Adrenal gland (tissue), 12 donors: ENCODE measurements around the gene KIF14. TPM values are rescaled to one million over a fixed set of nuclear protein-coding genes. Genes with fewer than 3 reads are reported as not detected.

Experiments
- DNase-seq, 7 donors: peaks; one replicate each; pipeline ENCODE4 v3.0.0-alpha.2; 2019 to 2020
- H3K27ac ChIP-seq, 5 donors: fragments of 200-600 bp; sonication (generic) in 4 of 5; 1 replicate in 3 of 5; 2 replicates in 2 of 5; pipeline versions ENCODE4 v1.5.1 to v1.8.0; 2016 to 2020; ENCODE audit warnings: mild to moderate bottlenecking in 1 of 5
- H3K27me3 ChIP-seq: fragments of 200-600 bp; 2 replicates; pipeline ENCODE4 v1.8.0; 2021
- H3K36me3 ChIP-seq, 2 donors: fragments of 200-600 bp; replicated peaks in 1 of 2; 1 replicate in 1 of 2; 2 replicates in 1 of 2; pipeline versions ENCODE4 v1.5.1 to v1.8.0; 2018 to 2022
- H3K4me1 ChIP-seq, 2 donors: fragments of 200-600 bp; replicated peaks in 1 of 2; 1 replicate in 1 of 2; 2 replicates in 1 of 2; pipeline versions ENCODE4 v1.5.1 to v1.8.0; 2018 to 2021
- H3K4me3 ChIP-seq, 4 donors: fragments of 200-600 bp; sonication (generic) in 3 of 4; one replicate each; pipeline ENCODE4 v1.5.1; 2016 to 2018
- H3K9me3 ChIP-seq, 3 donors: fragments of 200-600 bp; sonication (generic) in 1 of 3; replicated peaks in 1 of 3; 1 replicate in 2 of 3; 2 replicates in 1 of 3; pipeline versions ENCODE4 v1.5.1 to v1.8.0; 2016 to 2021
- CTCF ChIP-seq, 6 experiments: fragments of 450-650 bp in 4 of 6; fragments of 200-600 bp in 2 of 6; sonication (generic) in 1 of 6; IDR thresholded peaks; 1 replicate in 5 of 6; 2 replicates in 1 of 6; pipeline versions ENCODE4 v1.5.1 to v1.8.0; 2016 to 2021; ENCODE audit warnings: antibody characterized with exemption in 6 of 6, mild to moderate bottlenecking in 2 of 6, moderate library complexity in 1 of 6
- POLR2A ChIP-seq, 2 donors: fragments of 450-650 bp; IDR thresholded peaks; one replicate each; pipeline ENCODE4 v1.6.1; 2017; ENCODE audit warnings: antibody characterized with exemption in 2 of 2, mild to moderate bottlenecking in 2 of 2, moderate library complexity in 1 of 2
- WGBS, 4 donors: extraction: QIAGEN DNeasy Blood & Tissue Kit in 2 of 4; methylation state at CpG; one replicate each; pipeline versions ENCODE4 v1.1.5 to v1.1.7; 2013 to 2017; 5-methylcytosine and 5-hydroxymethylcytosine counted together
- intact Hi-C, 2 donors: fragments of 100-400 bp; cut with DNase I; formaldehyde crosslinking; loops; one replicate each; pipeline versions ENCODE4 v1.14.1 to v1.15.0; 2022 to 2023
- polyA plus RNA-seq, 3 donors: library from polyadenylated mRNA; stranded (reverse); fragments of 200-250 nt in 2 of 3; fragments of 350-450 nt in 1 of 3; fragmentation: Illumina TruSeq in 1 of 3; extraction: RNeasy Lipid Tissue Mini Kit (QIAGEN cat#74804) in 1 of 3; gene quantifications; one replicate each; pipeline ENCODE4 v1.2.3, GENCODE V29; 2013 to 2014
- total RNA-seq, 9 donors: library from RNA; depleted of rRNA in 4 of 9; stranded (reverse); fragments of >200 nt in 4 of 9; fragments of 120-200 nt in 1 of 9; fragmentation: NEBNext Ultra II Directional in 1 of 9; extraction: Animal tissue kit (Norgen Biotek cat#: 25700) in 1 of 9; gene quantifications; one replicate each; pipeline versions ENCODE4 v1.1.0 to v1.2.4, GENCODE V29; 2013 to 2023
- donor health status: healthy with polysubstance abuse.
- donor health status: Bipolar disorder and iron deficiency.
- donor health status: DM: yes; HTN: yes; CAD: no.
- donor health status: DM: no; HTN: no; CAD: no.
- donor health status: DM: no; HTN: no; CAD: no.
- donor health status: DM: yes; HTN: yes; CAD: no.

Gene KIF14
- total and polyA plus RNA-seq, 12 donors = 0.07 to 3.5 (median 0.32) TPM

- Histone ChIP-seq H3K4me3 (peak overlapping the region in 2 of 4 donors; percentile 48 to 59), H3K9me3 (no peaks in the 10 kb centered on the region), H3K27me3 (no peaks in the 10 kb centered on the region), H3K4me1 (peaks cover 11 to 24% of the 10 kb centered on the region in 2 donors), H3K36me3 (no peaks in the 10 kb centered on the region), H3K27ac (peak overlapping the region in 2 of 5 donors; percentile 65 to 73)
- intact Hi-C loops = loop anchor here (5.0 to 10.0 kb wide), 3 partner anchors 115 to 185 kb away; partner anchors contain the start of gene CAMSAP2 (in 1 of the 2)
- TF ChIP-seq POLR2A (IDR thresholded peaks at IDR 0.05) (no peak), CTCF (IDR thresholded peaks at IDR 0.05) (no peak)
- 11 to 18% (median 14%) methylated on average over 6 of the region's 6 CpGs for WGBS, 4 donors
- DNase-seq = no peak
Observed at GRCh38 chr1:200619894-200620272, 668 bp downstream of the KIF14 start.

GRCh38 chr1:200610846-200611245, 9.7 kb downstream of the KIF14 start:
- Histone ChIP-seq H3K27ac (no peak overlapping the region), H3K4me3 (no peak overlapping the region), H3K27me3 (no peaks in the 10 kb centered on the region), H3K4me1 (no peaks in the 10 kb centered on the region), H3K9me3 (no peaks in the 10 kb centered on the region), H3K36me3 (no peaks in the 10 kb centered on the region)
- TF ChIP-seq POLR2A (IDR thresholded peaks at IDR 0.05) (no peak), CTCF (IDR thresholded peaks at IDR 0.05) (no peak)
- WGBS, 4 donors = 42 to 51% (median 49%) methylated on average over 2 of the region's 2 CpGs
- intact Hi-C loops = no loop called here
- DNase-seq = no peak

GRCh38 chr1:200602632-200603031, 17.9 kb downstream of the KIF14 start:
- Histone ChIP-seq H3K4me3 (no peak overlapping the region), H3K9me3 (no peaks in the 10 kb centered on the region), H3K27ac (no peak overlapping the region), H3K36me3 (no peaks in the 10 kb centered on the region), H3K4me1 (no peaks in the 10 kb centered on the region), H3K27me3 (no peaks in the 10 kb centered on the region)
- no peak for DNase-seq
- intact Hi-C loops = no loop called here
- WGBS, 4 donors = 95 to 100% (median 96%) methylated on average over 1 of the region's 1 CpG
- TF ChIP-seq CTCF (IDR thresholded peaks at IDR 0.05) (no peak), POLR2A (IDR thresholded peaks at IDR 0.05) (no peak)

- no peak overlapping the region for H3K4me3 ChIP-seq
- no peak for TF ChIP-seq CTCF (IDR thresholded peaks at IDR 0.05)
- no peak for TF ChIP-seq POLR2A (IDR thresholded peaks at IDR 0.05)
- no peaks in the 10 kb centered on the region for H3K27me3 ChIP-seq
- no peaks in the 10 kb centered on the region for H3K36me3 ChIP-seq
- peak overlapping the region in 1 of 5 donors; percentile 40 for H3K27ac ChIP-seq
- 65 to 86% (median 79%) methylated on average over 1 of the region's 1 CpG for WGBS, 4 donors
- intact Hi-C loops = no loop called here
- no peak for DNase-seq
- H3K4me1 ChIP-seq = no peaks in the 10 kb centered on the region
- no peaks in the 10 kb centered on the region for H3K9me3 ChIP-seq
Observed at GRCh38 chr1:200590001-200590400, 30.6 kb downstream of the KIF14 start.
